BLaER1 (cell line): ENCODE data around the gene AKAP8.
A peak's percentile ranks its signal among the peaks of the same experiment; 100 is the strongest.

ENCODE experiments used
- H3K27ac ChIP-seq: shearing (Covaris generic); formaldehyde crosslinking; 2 replicates; pipeline ENCODE4 v1.8.1; 2022
- H3K27me3 ChIP-seq: shearing (Covaris generic); formaldehyde crosslinking; 2 replicates; pipeline ENCODE4 v1.8.1; 2022
- H3K36me3 ChIP-seq: shearing (Covaris generic); formaldehyde crosslinking; 2 replicates; pipeline ENCODE4 v1.8.1; 2022
- H3K4me1 ChIP-seq: shearing (Covaris generic); formaldehyde crosslinking; 2 replicates; pipeline ENCODE4 v1.8.1; 2022
- H3K4me2 ChIP-seq: shearing (Covaris generic); formaldehyde crosslinking; 2 replicates; pipeline ENCODE4 v1.8.1; 2022
- H3K4me3 ChIP-seq: shearing (Covaris generic); formaldehyde crosslinking; 2 replicates; pipeline ENCODE4 v1.8.1; 2022
- H3K9ac ChIP-seq: shearing (Covaris generic); formaldehyde crosslinking; 2 replicates; pipeline ENCODE4 v1.8.1; 2022
- H3K9me3 ChIP-seq: shearing (Covaris generic); formaldehyde crosslinking; 2 replicates; pipeline ENCODE4 v1.8.1; 2022
- H4K20me1 ChIP-seq: shearing (Covaris generic); formaldehyde crosslinking; 2 replicates; pipeline ENCODE4 v1.8.1; 2022
- Cebpa-rat ChIP-seq: shearing (Covaris generic); IDR thresholded peaks from 2 replicates; pipeline ENCODE4 v1.8.1; 2022

Gene AKAP8

DNA sequence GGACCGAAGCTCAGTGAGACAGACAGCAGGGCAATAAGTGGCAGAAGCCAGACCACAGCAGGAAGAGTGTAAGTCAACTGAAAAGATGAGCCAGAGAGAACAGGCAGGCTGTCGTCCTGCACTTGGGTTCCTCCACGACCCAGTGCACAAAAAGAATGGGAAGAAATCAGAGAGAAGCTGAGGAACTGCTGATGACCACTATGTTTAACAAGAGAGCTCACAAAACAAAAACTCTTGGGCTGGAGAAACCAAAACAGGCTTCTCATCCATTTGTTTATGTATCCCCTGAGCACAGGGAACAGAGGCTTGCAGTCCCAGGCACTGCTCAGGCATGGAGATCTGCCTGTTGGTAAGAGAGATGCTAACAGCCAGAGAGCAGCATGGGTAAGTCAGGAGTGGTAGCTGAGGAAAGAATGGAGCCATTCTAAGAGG lies 25.2 kb upstream of the AKAP8 start:
- Histone ChIP-seq H3K36me3 (peaks cover 77% of the 10 kb centered on the region), H4K20me1 (peaks cover 100% of the 10 kb centered on the region), H3K4me2 (peak overlapping the region; percentile 90), H3K9ac (peak overlapping the region; percentile 59; the same call in 1 of the 2 replicates), H3K27me3 (no peaks in the 10 kb centered on the region), H3K4me1 (peaks cover 85% of the 10 kb centered on the region), H3K9me3 (no peaks in the 10 kb centered on the region), H3K27ac (peak overlapping the region; percentile 60), H3K4me3 (no peak overlapping the region)
- TF ChIP-seq Cebpa-rat, result no peak

GRCh38 chr19:15404097-15404779 lies 24.7 kb upstream of the AKAP8 start:
- Histone ChIP-seq H3K9ac (peak overlapping the region; percentile 59; the same call in 1 of the 2 replicates), H3K27me3 (no peaks in the 10 kb centered on the region), H3K4me1 (peaks cover 88% of the 10 kb centered on the region), H4K20me1 (peaks cover 100% of the 10 kb centered on the region), H3K4me3 (no peak overlapping the region), H3K9me3 (no peaks in the 10 kb centered on the region), H3K4me2 (peak overlapping the region; percentile 90), H3K27ac (peak overlapping the region; percentile 60; the same call in 1 of the 2 replicates), H3K36me3 (peaks cover 77% of the 10 kb centered on the region)
- no peak for TF ChIP-seq Cebpa-rat

- H4K20me1 ChIP-seq, result peaks cover 100% of the 10 kb centered on the region
- TF ChIP-seq Cebpa-rat, result no peak
- H3K27ac ChIP-seq, result peak overlapping the region; percentile 31
- no peak overlapping the region for H3K4me3 ChIP-seq
- peak overlapping the region; percentile 90 for H3K4me2 ChIP-seq
- no peaks in the 10 kb centered on the region for H3K9me3 ChIP-seq
- no peak overlapping the region for H3K9ac ChIP-seq
- H3K27me3 ChIP-seq, result no peaks in the 10 kb centered on the region
- H3K4me1 ChIP-seq, result peaks cover 93% of the 10 kb centered on the region
- H3K36me3 ChIP-seq, result peaks cover 77% of the 10 kb centered on the region
Observed at GRCh38 chr19:15403151-15403531, 23.6 kb upstream of the AKAP8 start.

DNA sequence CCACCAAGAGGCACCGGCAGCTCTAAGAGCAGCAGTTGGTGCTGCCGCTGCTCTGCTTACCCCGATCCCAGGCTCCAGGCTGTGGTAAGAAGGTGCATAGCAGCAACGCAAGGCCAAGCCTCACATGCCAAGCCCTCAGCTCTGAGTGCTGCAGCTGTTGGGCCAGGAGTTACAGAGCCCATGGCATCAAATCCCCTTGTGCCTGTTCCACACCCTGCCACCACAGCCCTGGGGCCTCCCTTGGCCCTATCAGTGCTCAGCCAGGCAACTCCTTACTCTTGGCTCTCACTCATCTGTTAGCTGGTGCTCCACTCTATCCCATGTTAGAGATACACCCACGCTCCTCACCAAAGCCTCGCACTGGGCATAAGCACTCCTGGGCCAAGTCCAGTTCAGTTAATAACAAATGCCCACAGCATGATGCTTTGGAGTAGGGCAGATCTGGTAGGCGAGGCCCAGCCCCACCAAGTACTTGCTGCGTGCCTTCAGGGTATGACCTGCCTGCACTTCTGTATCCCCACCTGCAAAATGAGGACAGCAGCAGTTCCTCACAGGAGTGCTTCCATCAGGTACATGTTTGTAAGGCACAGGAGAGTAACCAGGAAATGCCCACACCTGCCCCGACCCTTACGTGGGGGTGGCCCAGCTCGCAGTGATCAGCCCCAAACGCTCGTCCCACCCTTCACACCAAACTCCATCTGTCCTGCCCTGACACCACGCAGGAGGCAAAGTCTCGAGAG lies 23.0 kb upstream of the AKAP8 start:
- TF ChIP-seq Cebpa-rat, result no peak
- Histone ChIP-seq H3K27me3 (no peaks in the 10 kb centered on the region), H3K9ac (peak overlapping the region; percentile 18; the same call in 1 of the 2 replicates), H4K20me1 (peaks cover 100% of the 10 kb centered on the region), H3K4me1 (peaks cover 95% of the 10 kb centered on the region), H3K4me3 (no peak overlapping the region), H3K4me2 (peak overlapping the region; percentile 90), H3K27ac (peak overlapping the region; percentile 31), H3K9me3 (no peaks in the 10 kb centered on the region), H3K36me3 (peaks cover 78% of the 10 kb centered on the region)

DNA sequence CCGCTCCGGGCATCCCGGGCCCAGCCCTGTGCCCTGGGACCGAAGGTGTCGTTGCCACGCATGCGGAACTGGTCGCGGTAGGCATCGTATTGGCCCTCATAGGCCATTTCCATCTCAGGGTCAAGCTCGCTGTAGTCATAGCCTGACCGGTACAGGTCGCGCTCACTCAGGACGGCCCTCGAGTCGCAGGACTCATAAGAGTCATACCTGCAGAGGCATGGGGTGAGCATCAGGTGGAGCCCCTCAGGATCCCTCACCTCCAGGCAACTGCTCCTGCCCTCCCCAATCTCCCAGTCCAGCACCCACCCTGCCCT lies 21.8 kb upstream of the AKAP8 start:
- peaks cover 100% of the 10 kb centered on the region for H4K20me1 ChIP-seq
- no peaks in the 10 kb centered on the region for H3K27me3 ChIP-seq
- H3K9ac ChIP-seq, result no peak overlapping the region
- H3K27ac ChIP-seq, result peak overlapping the region; percentile 33; the same call in 1 of the 2 replicates
- 0 out of 2 replicates have a peak overlapping the region, but pooled peaks have one; percentile 17 for H3K4me3 ChIP-seq
- peak overlapping the region; percentile 90 for H3K4me2 ChIP-seq
- peaks cover 100% of the 10 kb centered on the region for H3K4me1 ChIP-seq
- H3K9me3 ChIP-seq, result no peaks in the 10 kb centered on the region
- TF ChIP-seq Cebpa-rat, result no peak
- peaks cover 83% of the 10 kb centered on the region for H3K36me3 ChIP-seq

DNA sequence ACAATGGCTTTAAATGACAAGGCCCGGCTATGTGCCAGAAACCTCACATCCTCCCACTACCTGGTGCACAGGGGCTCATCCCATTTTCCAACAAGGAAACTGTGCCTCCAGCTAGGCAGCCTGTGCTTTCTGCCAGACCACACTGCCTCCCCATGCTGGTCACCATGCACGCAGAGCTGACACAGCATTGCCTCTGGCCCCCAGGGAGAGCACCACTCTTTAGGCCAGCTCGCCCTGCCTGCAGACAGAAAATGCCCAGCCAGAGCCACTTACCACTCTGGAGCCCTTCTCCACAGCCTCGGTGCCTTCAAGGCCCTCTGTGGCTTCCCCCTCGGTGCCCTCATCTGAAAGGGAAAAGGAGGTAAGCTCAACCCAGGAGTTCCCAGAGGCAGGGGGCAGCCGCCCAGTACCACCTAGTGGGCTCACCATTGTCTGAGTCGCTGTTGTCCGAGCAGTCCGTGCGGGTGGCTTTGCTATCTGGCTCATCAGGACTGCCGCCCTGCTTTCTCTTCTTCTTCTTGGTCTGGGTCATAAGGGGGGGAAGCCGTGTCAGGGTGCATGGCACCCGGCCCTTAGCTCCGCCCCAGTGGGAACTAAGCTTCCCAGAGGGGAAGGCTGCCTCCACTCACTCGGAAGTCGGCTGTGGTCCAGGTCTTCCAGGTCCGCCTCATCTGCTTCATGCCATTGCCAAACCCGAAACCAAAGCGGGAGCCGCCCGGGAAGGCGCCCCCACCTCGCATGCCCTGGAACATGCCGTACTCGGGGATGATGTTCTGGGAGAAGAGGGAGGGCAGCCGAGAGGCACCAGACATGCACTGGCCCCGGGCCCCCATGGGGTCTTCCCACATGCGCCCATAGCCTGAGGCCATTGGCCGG lies 21.2 kb upstream of the AKAP8 start:
- Histone ChIP-seq H3K27ac (peak overlapping the region; percentile 33; the same call in 1 of the 2 replicates), H3K27me3 (no peaks in the 10 kb centered on the region), H4K20me1 (peaks cover 100% of the 10 kb centered on the region), H3K36me3 (peaks cover 85% of the 10 kb centered on the region), H3K9ac (no peak overlapping the region), H3K9me3 (no peaks in the 10 kb centered on the region), H3K4me1 (peaks cover 100% of the 10 kb centered on the region), H3K4me2 (peak overlapping the region; percentile 90), H3K4me3 (peak overlapping the region; percentile 17; the same call in 1 of the 2 replicates)
- no peak for TF ChIP-seq Cebpa-rat

- no peaks in the 10 kb centered on the region for H3K9me3 ChIP-seq
- peak overlapping the region; percentile 77 for H3K27ac ChIP-seq
- H3K27me3 ChIP-seq, result no peaks in the 10 kb centered on the region
- peaks cover 92% of the 10 kb centered on the region for H3K36me3 ChIP-seq
- peaks cover 99% of the 10 kb centered on the region for H3K4me1 ChIP-seq
- TF ChIP-seq Cebpa-rat, result no peak
- peak overlapping the region; percentile 49 for H3K4me3 ChIP-seq
- peaks cover 88% of the 10 kb centered on the region for H4K20me1 ChIP-seq
- peak overlapping the region; percentile 72 for H3K9ac ChIP-seq
- H3K4me2 ChIP-seq, result peak overlapping the region; percentile 90
Observed at GRCh38 chr19:15399635-15400034, 20.0 kb upstream of the AKAP8 start.

DNA sequence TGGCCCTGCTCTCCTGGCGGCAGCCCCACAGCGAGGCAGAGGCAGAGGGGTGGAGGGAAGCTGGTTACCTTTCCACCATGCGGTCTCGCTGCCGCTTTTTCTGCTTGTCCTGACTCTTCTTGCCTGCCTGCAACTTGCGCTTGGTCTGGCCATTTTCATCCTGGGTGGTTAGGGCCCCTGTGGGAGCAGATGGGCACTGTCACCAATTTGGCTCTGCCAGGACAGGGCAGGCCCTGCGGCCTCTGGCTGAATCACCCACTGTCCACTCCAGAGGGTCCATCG lies 19.6 kb upstream of the AKAP8 start:
- TF ChIP-seq Cebpa-rat, result no peak

GRCh38 chr19:15398501-15399233 lies 19.1 kb upstream of the AKAP8 start:
- H3K4me1 ChIP-seq, result peaks cover 89% of the 10 kb centered on the region
- peaks cover 88% of the 10 kb centered on the region for H4K20me1 ChIP-seq
- no peaks in the 10 kb centered on the region for H3K27me3 ChIP-seq
- H3K9me3 ChIP-seq, result no peaks in the 10 kb centered on the region
- peaks cover 97% of the 10 kb centered on the region for H3K36me3 ChIP-seq
- peak overlapping the region; percentile 72 for H3K9ac ChIP-seq
- peak overlapping the region; percentile 49 for H3K4me3 ChIP-seq
- H3K4me2 ChIP-seq, result peak overlapping the region; percentile 90
- TF ChIP-seq Cebpa-rat, result no peak
- H3K27ac ChIP-seq, result peak overlapping the region; percentile 77

More for the DNA sequence above, 19.6 kb upstream of the AKAP8 start:
- peak overlapping the region; percentile 72 for H3K9ac ChIP-seq
- H3K27me3 ChIP-seq, result no peaks in the 10 kb centered on the region
- peak overlapping the region; percentile 77 for H3K27ac ChIP-seq
- peaks cover 88% of the 10 kb centered on the region for H4K20me1 ChIP-seq
- H3K4me2 ChIP-seq, result peak overlapping the region; percentile 90
- no peaks in the 10 kb centered on the region for H3K9me3 ChIP-seq
- peaks cover 97% of the 10 kb centered on the region for H3K36me3 ChIP-seq
- H3K4me3 ChIP-seq, result peak overlapping the region; percentile 49
- peaks cover 95% of the 10 kb centered on the region for H3K4me1 ChIP-seq
